ENCODE results near the gene HOTAIR.
A peak's percentile ranks its signal among the peaks of the same experiment; 100 is the strongest.

Gene HOTAIR

DNA sequence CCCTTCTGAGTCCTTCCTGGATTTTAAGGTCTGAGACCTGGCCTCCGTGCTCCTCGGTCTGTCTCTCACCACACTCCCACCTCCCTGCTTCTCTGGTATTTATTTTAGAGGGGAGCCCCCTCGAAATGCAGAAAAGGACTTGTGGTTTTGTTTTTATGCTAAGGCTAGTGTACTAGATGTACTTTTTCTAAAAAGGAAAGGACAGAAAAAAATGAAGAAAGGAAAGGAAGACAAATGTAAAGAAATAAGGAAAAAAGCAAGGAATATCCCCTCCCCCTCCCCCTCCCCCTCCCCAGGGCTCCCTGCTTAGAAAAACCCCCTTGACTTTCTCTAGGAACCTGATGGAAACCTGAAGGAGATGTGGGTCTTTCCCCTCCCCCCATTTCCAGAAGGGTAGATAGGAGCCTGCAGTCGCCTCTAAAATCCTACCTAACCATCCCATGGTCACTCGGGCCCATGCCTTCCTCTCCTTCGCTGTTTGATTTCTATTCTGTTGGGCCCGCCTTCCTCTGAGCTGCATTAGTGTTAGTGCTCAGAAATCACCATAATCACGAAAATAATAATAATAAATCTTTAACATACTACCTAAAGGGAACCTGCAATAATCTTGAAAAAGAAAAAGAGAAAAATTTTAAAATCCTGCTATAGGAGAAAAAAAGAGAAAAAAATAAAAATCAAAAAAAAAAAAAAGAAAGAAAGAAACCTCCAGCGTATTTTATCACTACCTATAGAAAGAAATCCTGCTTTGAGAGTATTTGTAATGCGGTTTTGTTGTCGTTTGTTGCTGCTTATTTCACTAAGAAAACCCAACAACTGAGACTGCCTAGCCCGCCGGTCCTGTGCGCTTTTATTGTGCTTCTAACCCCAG lies 37.1 kb upstream of the HOTAIR start:
- DNase-seq (ENCODE audit: low read depth in 2 of 2) = no peak

DNA sequence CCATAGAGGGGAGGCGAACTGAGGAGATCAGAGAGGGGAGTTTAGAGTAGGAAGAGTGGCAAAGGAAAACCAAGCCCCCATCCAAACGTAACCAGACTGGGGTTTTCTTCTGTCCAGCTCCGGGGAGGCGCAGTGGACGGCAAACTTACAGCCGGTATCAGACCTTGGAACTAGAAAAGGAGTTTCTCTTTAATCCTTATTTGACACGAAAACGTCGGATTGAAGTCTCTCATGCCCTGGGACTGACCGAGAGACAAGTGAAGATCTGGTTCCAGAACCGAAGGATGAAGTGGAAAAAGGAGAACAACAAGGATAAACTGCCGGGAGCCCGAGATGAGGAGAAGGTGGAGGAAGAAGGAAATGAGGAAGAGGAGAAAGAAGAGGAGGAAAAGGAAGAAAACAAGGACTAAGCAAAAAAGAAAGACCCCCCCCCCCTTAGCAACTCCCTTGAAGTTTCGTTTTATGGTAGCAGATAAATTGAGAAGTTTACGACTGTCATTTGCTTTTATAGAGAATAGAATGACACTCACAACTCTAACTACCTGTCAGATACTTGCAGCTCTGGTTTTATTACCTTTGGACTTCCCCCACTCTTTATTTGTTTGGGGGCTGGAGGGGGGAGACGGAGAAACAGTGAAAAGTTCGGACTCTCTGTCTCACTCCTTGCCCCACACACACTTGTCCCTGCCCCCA lies 36.4 kb upstream of the HOTAIR start:
- DNase-seq (ENCODE audit: low read depth in 2 of 2) = no peak

DNA sequence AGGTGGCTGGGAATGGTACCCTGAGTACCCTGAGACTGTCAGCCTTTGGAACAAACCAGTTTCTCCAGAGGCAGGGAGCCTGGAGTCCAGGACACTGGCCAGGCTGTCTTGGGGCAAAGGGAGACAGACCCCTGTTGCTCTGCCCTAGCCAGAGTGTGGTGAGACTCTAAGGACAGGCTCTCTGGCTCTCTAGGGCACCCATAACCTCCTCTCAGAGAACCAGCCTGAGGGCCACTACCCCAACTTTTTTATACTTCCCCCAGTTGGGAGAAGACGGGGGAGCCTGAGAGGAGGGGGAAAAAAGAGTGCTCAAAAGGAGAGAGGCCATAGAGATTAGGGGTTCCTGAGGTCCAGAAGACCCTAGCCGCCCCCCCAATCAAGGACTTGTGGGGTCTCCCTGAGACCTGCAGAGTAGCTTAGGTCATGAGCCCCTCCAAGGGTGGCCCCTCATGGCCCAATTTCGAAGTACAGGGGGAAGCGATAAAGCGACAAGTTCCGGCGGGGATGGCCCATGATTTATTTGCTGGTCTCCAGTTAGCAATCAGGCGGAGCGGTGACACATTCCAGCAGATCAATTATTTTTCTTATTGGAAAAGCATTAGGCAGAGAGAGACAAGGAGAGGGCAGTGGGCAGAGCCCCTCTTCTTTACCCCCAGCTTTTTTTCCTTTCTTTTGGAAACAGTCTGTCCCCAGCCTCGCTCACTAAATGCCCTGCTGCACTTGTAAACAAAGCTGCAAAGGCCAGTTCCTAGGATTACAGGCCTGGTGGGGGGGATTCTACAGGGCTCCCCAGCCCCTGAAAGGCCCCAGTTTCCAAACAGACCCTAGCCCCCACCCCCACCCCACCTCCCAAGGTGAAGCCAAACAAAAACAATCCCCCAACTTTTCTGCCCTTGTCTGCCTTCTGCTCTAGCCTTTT lies 35.6 kb upstream of the HOTAIR start:
- no peak for DNase-seq (ENCODE audit: low read depth in 2 of 2)

DNA sequence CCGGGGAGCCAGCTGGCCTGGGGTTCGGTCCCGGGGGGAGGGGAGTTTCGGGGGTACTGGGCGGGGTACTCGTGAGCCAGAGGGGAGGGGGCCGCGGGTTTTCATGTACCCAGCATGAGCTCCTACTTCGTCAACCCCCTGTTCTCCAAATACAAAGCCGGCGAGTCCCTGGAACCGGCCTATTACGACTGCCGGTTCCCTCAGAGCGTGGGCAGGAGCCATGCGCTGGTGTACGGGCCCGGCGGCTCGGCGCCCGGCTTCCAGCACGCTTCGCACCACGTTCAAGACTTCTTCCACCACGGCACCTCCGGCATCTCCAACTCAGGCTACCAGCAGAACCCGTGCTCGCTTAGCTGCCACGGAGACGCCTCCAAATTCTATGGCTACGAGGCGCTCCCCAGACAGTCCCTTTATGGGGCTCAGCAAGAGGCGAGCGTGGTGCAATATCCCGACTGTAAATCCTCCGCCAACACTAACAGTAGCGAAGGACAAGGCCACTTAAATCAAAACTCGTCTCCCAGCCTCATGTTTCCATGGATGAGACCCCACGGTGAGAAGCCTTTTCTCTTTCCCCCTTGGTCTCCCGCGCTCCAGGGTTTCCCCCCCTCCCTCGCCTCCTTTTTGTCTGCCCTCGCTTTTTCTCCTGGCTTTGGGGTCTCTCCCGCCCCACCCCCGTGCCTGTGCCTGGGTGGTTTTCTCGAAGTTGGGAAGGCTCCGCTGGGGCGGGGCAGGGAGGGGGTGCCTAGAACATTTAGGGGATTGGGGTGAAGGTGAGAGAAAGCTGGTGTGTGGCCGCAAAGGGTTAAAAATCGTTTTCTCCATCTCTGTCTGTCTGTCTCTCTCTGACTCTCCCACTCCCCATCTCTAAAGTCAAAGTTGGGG lies 34.7 kb upstream of the HOTAIR start:
- no peak for DNase-seq (ENCODE audit: low read depth in 2 of 2)

DNA sequence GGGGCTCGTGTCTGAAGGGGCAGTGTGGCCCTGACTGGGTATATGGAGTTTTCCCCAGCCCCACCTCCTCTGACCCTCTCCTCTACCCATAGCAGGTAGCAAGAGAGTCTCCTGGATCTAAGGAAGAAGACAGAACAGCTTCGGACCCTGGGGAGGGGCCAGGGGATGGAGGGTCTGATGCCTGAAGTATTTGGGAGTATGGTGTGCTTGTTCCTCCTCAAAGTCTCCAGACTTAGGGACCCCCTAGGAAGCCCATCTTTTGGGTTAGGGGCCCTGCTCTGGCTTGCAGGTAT lies 33.5 kb upstream of the HOTAIR start:
- no peak for DNase-seq (ENCODE audit: low read depth in 2 of 2)

DNA sequence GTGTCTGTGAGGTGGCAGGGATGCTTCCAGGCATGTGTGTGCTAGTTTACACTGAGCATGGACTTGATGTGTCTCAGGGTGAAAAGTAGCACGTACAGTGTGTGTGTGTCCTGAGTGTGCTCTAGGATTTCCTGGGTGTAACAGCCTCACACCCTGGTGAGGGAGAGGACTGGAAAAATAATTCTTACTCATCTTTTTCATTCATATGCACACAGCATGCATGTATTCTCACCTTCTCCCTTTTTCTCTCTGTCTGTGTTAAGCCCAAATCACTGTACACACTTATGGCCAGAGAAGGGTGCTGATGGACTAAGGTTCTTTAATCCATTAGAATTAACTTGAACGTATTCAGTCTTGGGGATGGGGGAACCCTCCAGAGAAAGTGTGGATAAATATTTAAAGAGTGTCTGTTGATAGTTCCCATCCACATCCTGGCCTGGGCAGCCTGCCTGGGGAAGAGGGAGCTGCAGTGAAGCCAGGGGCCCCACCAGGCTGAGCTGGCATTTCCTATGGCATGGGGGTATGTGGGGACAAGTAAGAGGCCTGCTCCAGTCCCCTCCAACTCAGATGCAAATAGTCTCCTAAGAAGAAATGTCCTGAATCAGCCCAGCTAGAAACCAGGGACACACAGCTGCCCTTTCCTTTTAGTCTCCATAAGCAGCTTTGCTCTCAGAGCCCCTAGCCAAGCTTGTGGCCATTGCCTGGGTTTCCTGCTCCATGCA lies 32.9 kb upstream of the HOTAIR start:
- no peak for DNase-seq (ENCODE audit: low read depth in 2 of 2)

DNA sequence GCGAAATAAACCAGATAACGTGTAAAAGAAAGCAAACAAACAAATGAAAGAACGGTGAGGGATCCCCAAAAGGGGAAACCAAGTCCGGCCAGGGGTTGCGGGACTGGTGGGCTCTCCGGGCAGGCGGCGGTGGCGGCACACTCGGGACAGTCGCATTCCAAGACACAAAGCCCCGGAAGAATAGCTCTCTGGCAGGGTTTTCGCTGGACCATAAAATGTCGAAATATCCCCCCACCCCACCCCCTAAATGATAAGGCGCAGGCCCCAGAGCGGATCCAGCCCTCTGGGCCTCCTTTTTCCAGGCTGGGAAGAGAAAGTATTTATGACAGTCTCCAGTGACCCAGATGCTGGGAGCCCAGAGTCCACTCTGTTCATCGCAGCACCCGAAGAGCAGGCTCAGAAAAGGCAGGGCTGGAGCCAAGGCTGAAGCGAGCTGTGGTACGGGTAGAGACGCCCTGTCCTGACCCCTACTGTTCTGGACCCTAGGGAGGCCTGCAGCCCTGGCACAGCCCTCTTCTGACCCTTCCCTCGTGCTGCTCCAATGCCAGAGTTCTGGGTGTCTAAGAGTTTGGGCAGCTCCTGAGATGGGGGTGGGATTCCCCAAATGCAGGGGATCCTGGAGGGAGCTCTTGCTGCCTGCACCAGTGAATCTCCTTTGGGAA lies 31.9 kb upstream of the HOTAIR start:
- DNase-seq (ENCODE audit: low read depth in 2 of 2) = no peak

DNA sequence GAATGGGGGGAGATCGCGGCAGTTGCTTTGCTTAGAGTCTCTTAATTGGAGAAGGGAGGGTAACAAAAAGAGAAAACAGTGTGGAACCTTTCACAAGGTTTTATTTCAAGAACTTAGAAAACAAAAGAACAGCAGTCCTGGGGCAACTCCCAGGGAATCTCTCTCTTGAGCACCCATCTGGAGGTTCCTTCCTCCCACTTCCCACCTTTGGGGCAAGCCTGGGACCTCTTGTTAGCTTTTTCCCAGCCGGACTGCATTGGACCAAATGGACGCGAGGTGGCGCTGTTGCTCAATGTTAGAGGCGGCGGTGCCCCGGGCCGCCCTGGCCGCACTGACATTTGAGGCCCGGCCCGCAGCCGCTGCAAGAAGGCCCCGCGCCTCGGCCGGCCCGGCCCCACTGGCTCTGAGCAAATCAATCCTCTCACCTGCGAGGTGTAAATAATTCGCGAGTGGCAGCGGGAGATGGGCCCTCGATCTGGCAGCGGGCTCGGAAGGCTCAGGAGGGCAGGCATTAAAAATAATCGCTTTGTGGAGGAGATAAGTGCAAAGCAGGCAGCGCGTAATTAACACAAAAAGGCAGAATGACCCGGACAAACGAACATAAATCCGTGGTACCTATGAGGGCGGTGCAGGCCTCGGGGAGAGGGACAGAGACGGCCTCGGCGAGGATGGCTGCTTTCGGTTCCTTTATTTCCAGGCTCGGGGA lies 31.3 kb upstream of the HOTAIR start:
- DNase-seq (ENCODE audit: low read depth in 2 of 2) = peak; percentile 65 to 80

DNA sequence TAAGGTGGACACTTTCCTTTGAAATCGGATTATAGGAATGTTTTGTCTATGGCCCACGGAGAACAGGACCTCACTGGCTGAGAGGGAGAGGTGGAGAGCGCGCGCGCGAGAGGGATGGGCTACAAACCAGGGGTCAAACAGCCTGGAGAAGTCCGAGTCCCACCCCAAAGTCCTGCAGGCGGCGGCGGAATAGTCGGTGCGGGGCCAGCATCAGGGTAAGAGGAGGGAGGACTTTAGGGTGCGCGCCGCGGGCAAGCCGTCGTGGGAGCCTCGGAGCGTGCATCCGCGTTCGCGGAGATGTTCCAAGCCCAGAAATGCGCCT lies 30.7 kb upstream of the HOTAIR start:
- no peak for DNase-seq (ENCODE audit: low read depth in 2 of 2)

DNA sequence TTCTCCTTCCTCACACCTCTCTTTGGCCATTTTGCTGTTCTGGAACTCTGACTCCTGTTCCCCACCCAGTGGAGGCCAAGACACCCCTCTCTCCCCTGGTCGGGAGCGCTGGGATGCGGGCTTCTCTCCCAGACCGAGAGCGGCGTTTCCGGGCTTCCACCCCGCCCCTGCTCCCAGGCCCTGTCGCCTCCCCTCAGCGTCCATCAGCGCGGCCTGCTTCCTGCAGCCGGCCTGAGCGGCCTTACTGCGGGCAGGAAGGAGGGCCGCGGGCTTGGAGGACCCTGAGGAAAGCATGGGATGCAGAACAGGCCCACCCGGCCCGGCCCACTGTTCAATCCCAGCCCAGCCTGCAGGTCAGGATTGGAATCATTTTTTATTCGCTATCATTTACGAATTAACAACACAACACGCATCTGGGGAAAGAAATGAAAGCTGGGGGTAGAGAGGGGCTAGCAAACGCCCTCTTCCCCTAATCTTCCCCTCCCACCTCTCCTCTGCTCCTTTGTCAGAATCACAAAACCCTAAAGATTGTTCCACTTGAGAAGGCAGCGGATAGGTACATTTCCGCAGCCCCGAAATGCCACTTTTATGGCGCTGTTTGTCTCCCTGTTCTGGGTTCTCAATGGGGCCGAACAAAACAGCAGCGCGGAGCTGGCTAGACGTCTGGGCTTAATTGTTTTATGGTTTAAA lies 30.2 kb upstream of the HOTAIR start:
- DNase-seq (ENCODE audit: low read depth in 2 of 2) = no peak

DNA sequence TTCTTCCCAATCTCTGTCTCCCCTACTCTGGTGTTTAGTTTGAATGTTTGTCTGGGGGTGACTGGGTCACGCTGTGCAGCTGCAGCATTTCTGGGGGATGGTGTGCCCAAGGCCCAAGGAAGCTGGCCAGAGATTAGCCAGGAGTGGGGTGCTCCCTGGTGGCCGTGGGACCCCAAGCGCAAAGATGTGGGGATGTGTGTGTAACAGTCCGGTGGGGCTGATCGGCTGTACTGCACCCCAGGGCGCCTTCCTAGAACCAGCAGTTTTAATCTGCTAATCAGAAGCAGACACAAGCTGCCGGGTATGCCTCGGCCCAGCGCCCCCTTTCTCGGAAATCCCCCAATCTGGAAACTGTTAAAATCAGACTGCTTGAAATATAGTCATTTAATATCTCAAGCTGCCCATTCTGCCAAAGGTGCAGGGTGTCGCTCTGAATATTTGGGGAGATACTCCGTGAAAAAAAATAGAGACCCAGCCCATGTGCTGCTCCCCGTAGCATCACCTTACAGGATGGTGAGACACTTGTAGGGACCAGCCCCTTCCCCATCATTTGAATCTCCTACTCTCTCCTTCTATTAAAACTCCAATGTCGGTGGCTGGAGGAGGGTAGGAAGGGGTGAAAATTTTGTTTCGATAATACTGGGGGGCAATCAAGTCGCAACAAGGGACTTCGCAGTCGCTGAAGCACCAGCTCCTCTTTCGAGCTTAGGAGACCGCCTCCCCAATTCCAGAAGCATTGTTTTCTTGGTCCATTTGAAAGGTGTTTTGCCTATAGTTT lies 29.5 kb upstream of the HOTAIR start:
- DNase-seq (ENCODE audit: low read depth in 2 of 2) = no peak

DNA sequence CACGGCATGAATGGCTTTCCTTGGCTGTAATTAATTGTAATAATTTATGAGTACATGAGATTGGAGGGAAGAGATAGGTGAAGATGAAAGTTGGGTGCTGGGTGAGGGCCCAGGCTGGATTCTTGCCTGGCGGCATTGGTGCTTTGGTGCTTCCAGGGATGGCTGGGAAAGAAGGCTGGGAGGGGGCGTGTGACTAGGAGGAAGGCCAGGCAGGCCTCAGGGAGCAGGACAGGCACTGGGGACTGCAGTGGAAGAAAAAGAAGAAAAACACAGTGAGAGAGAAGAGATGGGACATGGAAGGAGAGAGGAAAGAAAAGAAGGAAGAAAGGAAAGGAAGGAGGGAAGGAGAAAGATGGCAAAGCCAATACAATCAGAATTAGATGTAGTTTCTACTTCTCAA lies 28.9 kb upstream of the HOTAIR start:
- no peak for DNase-seq (ENCODE audit: low read depth in 2 of 2)

DNA sequence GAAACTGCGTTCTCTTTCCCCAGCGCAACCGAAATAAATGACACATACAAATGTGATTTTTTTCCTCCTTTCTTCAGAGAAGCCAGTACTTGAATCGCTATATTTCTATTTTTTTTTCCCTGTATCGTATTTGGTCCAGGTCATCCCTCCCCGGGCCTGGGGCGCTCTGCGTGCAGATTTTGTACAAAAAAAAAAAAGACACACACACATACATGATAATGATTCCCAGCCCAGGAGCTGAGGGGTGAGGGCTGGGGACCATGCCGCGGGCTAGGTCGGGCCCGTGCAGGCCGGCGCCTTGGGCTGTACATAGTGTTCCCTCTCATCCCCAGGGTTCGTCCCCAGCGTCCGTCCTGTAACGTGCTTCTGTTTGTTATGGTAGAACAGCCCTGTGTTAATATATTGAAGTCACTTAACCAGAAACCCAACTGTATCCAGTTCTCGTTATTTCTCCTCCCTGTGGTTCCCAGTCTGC lies 28.2 kb upstream of the HOTAIR start:
- DNase-seq (ENCODE audit: low read depth in 2 of 2) = no peak

DNA sequence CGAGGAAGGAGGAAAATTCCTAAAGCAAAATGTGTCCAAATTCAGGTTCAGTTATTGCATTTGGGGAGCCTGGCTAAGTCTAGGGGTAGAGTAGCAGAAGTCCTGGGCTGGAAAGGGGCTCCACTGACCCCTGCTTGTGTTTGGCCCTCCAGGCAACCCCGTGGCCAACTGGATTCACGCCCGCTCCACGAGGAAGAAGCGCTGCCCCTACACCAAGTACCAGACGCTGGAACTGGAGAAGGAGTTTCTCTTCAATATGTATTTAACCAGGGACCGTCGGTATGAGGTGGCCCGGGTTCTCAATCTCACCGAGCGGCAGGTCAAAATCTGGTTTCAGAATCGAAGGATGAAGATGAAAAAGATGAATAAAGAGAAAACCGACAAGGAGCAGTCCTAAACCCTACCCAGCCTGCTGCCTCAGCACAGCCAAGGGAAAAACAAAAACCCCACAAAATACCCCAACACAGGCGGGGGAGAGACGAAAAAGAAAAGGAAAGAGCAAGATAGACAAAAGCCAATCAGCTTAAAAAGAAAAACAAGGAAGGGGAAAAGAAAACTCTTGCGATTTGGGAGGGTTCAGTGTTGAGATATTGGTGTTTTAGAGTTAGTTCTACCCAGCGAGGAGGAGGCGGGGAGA lies 27.6 kb upstream of the HOTAIR start:
- no peak for DNase-seq (ENCODE audit: low read depth in 2 of 2)

DNA sequence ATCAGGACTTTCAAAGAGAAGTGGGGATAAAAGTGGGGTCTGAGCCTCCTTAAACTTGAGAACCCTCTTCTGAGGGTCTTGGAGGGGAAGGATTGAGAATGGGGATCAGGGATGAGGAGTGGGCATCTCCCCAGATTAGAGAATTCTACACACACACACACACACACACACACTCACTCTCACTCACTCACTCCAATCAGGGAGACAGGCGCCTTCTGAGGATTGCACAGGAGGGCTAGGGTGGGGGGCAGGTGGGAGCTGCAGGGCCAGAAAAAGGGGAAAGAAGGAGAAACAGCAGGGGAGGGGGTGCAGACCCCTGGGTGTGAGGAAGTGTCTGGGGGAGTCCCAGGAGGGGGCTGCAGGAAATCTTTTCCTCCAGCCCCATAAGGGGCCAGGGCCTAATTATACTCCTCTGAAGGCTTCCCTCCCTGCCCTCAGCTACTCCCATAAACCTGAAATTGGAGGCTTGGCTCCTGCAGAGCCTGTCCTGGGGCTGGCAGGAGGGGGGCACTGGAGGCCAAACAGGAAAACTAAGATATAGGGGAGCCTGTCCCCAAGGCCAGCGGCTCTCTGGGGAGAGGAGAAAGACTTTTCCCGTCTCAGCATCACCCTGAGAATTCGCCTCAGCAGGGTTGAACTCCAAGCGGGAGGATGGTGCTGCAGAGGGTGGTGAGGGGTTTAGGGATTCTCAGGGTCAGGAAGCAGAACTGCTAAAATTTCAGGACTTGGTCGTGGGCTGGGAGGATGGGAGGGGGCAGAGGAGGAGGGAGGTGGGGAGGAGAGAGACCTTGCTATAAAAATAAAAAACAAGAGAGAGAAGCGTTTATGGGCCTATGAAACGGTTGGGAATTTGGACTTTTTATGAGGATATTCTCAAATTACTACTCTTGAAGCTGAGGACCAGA lies 26.8 kb upstream of the HOTAIR start:
- DNase-seq (ENCODE audit: low read depth in 2 of 2) = no peak

Data from stimulated activated CD4-positive, alpha-beta T cell treated with anti-CD3 and anti-CD28 coated beads, Interleukin-1b, Interleukin-23, amount 100 ng/mL, for 1 hour (primary cell).